Parathyroid adenoma (tissue), 2 donors: Measurements from ENCODE around the gene SLC38A8.

Source experiments
- H2AFZ ChIP-seq: fragments of 300-600 bp; sonication (generic); one replicate; pipeline ENCODE4 v1.7.0; 2017; ENCODE audit warnings: antibody characterized with exemption, mild to moderate bottlenecking
- H3K27ac ChIP-seq: fragments of 300-600 bp; sonication (generic); one replicate; pipeline ENCODE4 v1.7.0; 2017
- H3K27me3 ChIP-seq: fragments of 300-600 bp; sonication (generic); one replicate; pipeline ENCODE4 v1.7.0; 2017; ENCODE audit warnings: low read length; ENCODE audit not compliant: control insufficient read depth, insufficient read depth
- H3K36me3 ChIP-seq: fragments of 300-600 bp; sonication (generic); one replicate; pipeline ENCODE4 v1.7.0; 2017; ENCODE audit warnings: low read length; ENCODE audit not compliant: control insufficient read depth, insufficient read depth
- H3K4me1 ChIP-seq: fragments of 300-600 bp; sonication (generic); one replicate; pipeline ENCODE4 v1.7.0; 2017; ENCODE audit warnings: control low read depth
- H3K4me2 ChIP-seq: fragments of 300-600 bp; sonication (generic); one replicate; pipeline ENCODE4 v1.7.0; 2017; ENCODE audit warnings: low read length
- H3K4me3 ChIP-seq: fragments of 300-600 bp; sonication (generic); one replicate; pipeline ENCODE4 v1.7.0; 2017; ENCODE audit warnings: low read depth, low read length
- H3K79me2 ChIP-seq: fragments of 300-600 bp; sonication (generic); one replicate; pipeline ENCODE4 v1.7.0; 2017; ENCODE audit warnings: control low read depth
- H3K9ac ChIP-seq: fragments of 300-600 bp; sonication (generic); one replicate; pipeline ENCODE4 v1.7.0; 2017; ENCODE audit warnings: mild to moderate bottlenecking
- H3K9me3 ChIP-seq: fragments of 300-600 bp; sonication (generic); one replicate; pipeline ENCODE4 v1.7.0; 2017; ENCODE audit warnings: low read length; ENCODE audit not compliant: control insufficient read depth
- TF ChIP-seq, protein P1 (sequence below): fragments of 300-600 bp; sonication (generic); IDR thresholded peaks from one replicate; pipeline ENCODE4 v1.7.0; 2017; ENCODE audit warnings: antibody characterized with exemption, mild to moderate bottlenecking
- donor health status: primary hyperparathyroidism.

SLC38A8 gene

DNA sequence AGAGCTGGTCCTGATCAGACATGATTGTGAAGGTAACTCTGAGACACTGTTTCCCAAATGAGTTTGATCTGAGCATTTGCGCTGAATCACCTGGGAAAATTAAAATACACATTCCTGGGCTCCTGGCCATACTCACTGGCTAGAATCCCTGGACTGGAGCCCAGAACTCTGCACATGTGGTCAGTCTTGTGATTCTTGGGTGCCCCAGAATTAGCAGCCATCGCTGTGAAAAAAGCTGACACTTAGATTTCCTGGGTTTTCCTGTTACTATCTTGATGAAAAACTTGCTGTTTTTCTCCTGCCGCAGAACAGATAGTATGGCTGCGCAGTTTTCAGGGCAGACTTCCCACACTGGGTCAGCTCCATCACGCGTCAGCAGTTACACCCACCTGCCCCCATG lies 50.0 kb downstream of the SLC38A8 start:
- Histone ChIP-seq H3K27me3 (no peaks in the 10 kb centered on the region), H3K9me3 (no peaks in the 10 kb centered on the region), H3K27ac (peak overlapping the region; percentile 84), H3K79me2 (no peaks in the 10 kb centered on the region), H3K4me3 (peak overlapping the region; percentile 28), H2AFZ (peak overlapping the region; percentile 82), H3K36me3 (no peaks in the 10 kb centered on the region), H3K4me1 (peaks cover 48% of the 10 kb centered on the region), H3K9ac (no peak overlapping the region), H3K4me2 (peak overlapping the region; percentile 63)
- TF ChIP-seq, protein P1, sequence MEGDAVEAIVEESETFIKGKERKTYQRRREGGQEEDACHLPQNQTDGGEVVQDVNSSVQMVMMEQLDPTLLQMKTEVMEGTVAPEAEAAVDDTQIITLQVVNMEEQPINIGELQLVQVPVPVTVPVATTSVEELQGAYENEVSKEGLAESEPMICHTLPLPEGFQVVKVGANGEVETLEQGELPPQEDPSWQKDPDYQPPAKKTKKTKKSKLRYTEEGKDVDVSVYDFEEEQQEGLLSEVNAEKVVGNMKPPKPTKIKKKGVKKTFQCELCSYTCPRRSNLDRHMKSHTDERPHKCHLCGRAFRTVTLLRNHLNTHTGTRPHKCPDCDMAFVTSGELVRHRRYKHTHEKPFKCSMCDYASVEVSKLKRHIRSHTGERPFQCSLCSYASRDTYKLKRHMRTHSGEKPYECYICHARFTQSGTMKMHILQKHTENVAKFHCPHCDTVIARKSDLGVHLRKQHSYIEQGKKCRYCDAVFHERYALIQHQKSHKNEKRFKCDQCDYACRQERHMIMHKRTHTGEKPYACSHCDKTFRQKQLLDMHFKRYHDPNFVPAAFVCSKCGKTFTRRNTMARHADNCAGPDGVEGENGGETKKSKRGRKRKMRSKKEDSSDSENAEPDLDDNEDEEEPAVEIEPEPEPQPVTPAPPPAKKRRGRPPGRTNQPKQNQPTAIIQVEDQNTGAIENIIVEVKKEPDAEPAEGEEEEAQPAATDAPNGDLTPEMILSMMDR: no peak

DNA sequence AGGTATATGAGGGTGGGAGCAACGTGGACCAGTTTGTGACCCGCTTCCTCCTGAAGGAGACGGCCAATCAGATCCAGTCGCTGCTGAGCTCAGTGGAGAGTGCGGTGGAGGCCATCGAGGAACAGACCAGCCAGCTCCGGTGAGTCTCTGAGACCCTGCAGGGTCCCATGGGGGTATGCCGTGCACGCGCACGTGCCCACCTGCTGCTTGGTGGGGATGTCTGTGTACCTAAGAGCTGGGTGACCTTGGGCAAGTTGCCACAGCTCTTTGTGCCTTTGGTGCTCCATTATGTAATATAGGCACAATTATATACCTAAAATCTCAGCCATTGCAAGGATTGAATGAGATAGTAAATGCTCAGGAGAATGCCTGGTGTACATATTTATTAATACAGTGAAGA lies 52.1 kb downstream of the SLC38A8 start:
- no peak overlapping the region for H3K9ac ChIP-seq
- no peak overlapping the region for H3K27ac ChIP-seq
- H3K9me3 ChIP-seq: no peaks in the 10 kb centered on the region
- no peaks in the 10 kb centered on the region for H3K79me2 ChIP-seq
- H3K36me3 ChIP-seq: no peaks in the 10 kb centered on the region
- TF ChIP-seq, protein P1: no peak
- no peak overlapping the region for H3K4me3 ChIP-seq
- H2AFZ ChIP-seq: no peak overlapping the region
- peaks cover 40% of the 10 kb centered on the region for H3K4me1 ChIP-seq
- no peaks in the 10 kb centered on the region for H3K27me3 ChIP-seq
- no peak overlapping the region for H3K4me2 ChIP-seq

DNA sequence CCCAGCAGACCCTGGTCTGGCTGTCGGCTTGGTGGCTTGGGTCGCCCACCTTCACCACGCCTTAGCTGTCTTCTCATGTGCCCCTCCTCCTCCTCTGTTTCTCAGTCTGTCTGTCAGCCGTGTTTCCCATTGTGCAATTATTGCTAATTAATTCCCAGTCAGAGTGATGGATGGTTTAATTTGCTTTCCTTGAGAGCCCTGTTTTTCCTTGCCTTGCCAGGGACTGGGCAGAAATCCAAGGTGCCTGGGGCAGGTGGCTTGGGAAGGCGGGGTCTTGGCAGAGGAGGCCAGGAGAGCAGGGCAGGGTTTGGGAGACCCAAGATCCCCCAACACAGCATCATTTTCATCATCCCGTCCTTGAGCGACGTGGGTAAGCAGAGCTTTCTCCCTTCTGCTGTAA lies 53.3 kb downstream of the SLC38A8 start:
- Histone ChIP-seq H3K79me2 (no peaks in the 10 kb centered on the region), H3K4me3 (no peak overlapping the region), H2AFZ (peak overlapping the region; percentile 35), H3K4me2 (no peak overlapping the region), H3K9me3 (no peaks in the 10 kb centered on the region), H3K27ac (no peak overlapping the region), H3K27me3 (no peaks in the 10 kb centered on the region), H3K4me1 (peaks cover 29% of the 10 kb centered on the region), H3K36me3 (no peaks in the 10 kb centered on the region), H3K9ac (no peak overlapping the region)
- TF ChIP-seq, protein P1: no peak

DNA sequence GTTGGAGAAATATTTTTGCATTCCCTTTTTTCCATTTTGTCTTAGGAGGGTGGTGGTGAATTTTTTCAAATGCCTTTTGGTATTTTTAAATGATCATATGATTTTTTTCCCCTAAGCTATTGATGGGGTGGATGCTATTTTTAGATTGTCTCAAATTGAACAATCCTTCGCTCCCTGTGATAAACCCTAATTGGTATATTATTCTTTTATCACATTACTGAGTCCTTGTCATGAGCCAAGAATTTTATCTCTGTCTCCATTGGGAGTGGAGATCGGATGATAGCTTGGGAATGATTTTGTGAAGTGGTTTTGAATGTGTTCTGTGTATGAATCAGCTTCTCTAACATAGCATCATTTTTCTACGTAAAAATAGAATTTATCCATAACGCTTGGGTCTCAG lies 59.1 kb downstream of the SLC38A8 start:
- H3K4me1 ChIP-seq: no peaks in the 10 kb centered on the region
- TF ChIP-seq, protein P1: no peak
- H3K4me3 ChIP-seq: no peak overlapping the region
- no peak overlapping the region for H3K27ac ChIP-seq
- no peak overlapping the region for H2AFZ ChIP-seq
- no peak overlapping the region for H3K9ac ChIP-seq
- no peaks in the 10 kb centered on the region for H3K36me3 ChIP-seq
- no peaks in the 10 kb centered on the region for H3K27me3 ChIP-seq
- no peaks in the 10 kb centered on the region for H3K9me3 ChIP-seq
- no peaks in the 10 kb centered on the region for H3K79me2 ChIP-seq
- no peak overlapping the region for H3K4me2 ChIP-seq

DNA sequence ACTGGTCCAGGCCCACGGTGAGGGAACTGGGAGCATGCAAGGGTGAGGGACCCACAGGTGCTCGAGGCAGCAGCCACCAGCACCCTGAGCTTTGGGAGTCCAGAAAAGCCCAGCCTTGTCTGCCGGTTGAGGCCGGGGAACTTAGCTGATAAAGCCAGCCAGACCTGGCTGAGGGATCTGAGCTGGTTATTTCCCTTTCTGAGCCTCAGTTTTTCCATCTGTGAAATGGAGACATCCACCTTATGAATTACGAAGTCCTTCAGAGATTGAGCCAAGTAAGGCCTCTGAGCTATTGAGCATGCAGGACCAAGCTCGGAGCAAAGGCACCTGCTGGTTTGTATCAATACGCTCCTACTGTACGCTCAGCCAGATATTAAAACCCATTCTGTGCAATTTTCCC lies 60.8 kb downstream of the SLC38A8 start:
- H3K27ac ChIP-seq: no peak overlapping the region
- H2AFZ ChIP-seq: no peak overlapping the region
- H3K27me3 ChIP-seq: no peaks in the 10 kb centered on the region
- no peak overlapping the region for H3K9ac ChIP-seq
- H3K4me1 ChIP-seq: no peaks in the 10 kb centered on the region
- no peak overlapping the region for H3K4me3 ChIP-seq
- no peaks in the 10 kb centered on the region for H3K9me3 ChIP-seq
- no peaks in the 10 kb centered on the region for H3K36me3 ChIP-seq
- H3K4me2 ChIP-seq: no peak overlapping the region
- H3K79me2 ChIP-seq: no peaks in the 10 kb centered on the region
- TF ChIP-seq, protein P1: no peak
